T-helper 2 cell (primary cell): ENCODE results near the gene KEAP1.
"Not testable (repeated sequence)": the region's sequence is repeated elsewhere in the genome, so short reads cannot be mapped to it uniquely, and the experiment has no call there.

ENCODE experiments used
- DNase-seq, 5 experiments: peaks; one replicate each; pipeline versions ENCODE4 v3.0.0 to v3.0.0-alpha.2; 2012 to 2022

The KEAP1 gene

DNA sequence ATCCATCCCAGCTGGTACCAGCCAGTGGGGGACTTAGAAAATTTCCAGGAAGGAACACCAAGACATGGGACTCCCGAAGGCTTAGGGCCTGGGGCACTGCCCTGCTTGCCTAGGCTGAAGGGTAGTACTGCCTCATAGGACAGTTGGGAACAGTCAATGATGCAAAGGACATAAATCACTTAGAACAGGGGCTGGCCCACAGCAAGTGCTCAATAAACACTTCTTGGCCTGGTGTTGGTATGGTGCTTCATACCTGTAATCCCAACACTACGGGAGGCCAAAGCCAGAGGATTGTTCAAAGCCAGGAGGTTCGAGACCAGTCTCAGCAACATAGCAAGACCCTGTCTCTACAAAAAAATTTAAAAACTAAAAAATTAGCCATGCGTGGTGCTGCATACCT is 5.8 kb downstream of the KEAP1 start:
- no peak for DNase-seq

DNA sequence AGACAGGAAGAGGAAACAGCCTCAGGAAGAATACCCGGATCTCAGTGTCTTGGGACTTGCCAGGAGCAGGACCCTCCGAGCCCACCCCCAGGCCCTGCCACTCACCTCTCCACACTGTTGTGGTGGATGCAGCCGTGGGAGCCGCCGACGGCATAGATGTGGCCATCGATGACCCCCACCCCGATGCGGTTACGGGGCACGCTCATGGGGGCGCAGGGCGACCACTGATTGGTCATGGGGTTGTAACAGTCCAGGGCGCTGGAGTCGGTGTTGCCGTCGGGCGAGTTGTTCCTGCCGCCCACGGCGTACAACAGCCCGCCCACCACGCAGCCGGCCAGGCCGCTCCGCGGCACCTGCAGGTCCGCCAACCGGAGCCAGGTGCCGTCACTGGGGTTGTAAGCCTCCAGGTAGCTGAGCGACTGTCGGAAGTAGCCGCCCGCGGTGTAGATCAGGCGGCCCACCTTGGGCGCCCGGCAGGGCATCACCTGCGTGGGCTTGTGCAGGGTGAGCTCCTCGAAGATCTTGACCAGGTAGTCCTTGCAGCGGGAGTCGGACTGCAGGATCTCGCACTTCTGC is 11.6 kb downstream of the KEAP1 start:
- no peak for DNase-seq

DNA sequence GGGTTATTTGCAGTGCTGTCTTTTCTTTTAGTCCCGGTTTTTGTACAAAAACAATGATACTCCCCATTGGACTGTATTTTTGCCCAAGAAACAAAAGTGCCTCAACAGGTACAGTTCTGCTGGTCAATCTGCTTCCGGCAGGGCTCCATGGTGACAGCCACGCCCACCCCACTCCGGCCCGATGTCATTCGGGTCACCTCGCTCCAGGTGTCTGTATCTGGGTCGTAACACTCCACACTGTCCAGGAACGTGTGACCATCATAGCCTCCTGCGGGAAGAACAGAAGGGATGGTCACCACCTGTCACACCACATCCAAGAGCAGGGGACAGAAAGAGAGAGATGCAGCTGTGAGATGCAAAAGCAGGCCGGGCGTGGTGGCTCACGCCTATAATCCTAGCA is 16.6 kb downstream of the KEAP1 start:
- no peak for DNase-seq

DNA sequence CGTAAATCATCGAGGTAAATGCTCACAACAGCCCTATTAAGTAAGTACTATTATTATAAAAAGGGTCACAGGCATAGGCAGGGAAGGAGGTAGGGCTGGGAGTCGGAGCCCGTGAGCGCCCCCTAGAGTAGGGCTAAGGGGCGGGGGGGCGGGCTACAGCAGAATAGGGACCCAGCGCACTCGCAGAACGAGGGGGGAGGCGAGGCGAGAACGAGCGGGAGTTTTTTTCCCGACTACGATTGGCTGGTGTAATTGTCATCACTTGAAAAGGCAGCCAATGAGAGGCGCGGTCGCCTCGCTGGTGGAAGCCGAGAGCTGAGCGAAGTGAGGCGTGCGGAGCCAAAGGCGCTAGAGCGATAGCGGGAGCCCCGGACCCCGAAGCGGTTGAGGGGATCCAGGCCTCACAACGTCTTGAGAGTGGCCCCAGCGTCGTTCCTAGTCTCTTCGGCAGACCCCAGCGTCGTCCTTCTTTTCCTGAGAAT is 24.2 kb downstream of the KEAP1 start:
- DNase-seq, result peak; percentile 76 to 95 (median 82)

DNA sequence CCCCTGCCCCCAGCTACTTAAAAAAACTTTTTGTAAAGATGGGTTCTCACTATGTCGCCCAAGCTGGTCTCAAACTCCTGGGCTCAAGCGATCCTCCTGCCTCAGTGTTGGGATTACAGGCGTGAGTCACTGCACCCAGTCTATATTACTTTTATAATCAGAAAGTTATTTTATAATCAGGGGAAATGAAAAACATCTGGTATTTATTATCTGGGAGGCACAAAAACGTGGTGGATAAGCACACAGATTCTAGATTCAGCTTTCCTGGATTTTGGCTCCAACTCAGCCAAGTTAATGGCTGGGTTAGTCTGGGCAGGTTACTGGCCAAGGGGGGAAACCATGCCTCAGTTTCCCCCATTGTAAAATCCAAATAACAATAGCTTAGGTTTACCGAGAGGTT is 24.7 kb downstream of the KEAP1 start:
- no peak for DNase-seq

DNA sequence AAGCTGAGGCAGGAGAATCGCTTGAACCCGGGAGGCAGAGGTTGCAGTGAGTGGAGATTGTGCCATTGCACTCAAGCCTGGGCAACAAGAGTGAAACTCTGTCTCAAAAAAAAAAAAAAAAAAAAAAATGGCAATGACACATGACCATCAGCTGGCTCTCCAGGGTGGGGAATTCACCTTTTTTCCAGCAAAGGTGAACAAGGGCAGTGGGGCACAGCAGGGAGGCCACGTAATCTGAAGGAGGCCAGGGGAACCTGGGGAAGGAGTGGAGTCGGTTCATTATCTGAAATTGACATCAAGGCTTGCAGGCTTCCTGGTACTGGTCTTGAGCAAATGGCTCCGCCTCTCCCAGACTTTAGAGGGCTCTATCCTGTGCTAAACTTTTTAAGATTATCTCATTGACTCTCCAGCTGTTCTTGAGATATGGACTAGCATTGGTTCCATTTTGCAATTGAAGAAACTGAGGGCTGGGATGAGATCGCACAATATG is 28.1 kb downstream of the KEAP1 start:
- no peak for DNase-seq

DNA sequence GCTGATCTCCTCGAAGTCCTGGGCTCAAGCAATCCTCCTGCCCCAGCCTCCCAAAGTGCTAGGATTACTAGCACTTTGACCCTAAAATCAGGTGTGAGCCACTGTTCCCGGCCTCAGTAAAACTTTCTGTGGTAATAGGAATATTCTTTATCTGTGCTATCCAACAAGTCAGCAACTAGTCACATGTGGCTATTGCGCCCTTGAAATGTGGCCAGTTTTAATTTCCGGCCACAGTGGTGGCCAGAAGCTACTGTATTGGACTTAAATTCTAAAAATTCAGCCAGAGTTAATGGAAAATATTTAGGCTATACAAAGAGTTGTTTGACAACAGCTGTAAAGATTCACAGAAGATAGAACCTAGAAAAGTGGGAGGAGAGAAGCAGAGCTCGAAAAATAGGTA is 30.0 kb downstream of the KEAP1 start:
- DNase-seq, result no peak

DNA sequence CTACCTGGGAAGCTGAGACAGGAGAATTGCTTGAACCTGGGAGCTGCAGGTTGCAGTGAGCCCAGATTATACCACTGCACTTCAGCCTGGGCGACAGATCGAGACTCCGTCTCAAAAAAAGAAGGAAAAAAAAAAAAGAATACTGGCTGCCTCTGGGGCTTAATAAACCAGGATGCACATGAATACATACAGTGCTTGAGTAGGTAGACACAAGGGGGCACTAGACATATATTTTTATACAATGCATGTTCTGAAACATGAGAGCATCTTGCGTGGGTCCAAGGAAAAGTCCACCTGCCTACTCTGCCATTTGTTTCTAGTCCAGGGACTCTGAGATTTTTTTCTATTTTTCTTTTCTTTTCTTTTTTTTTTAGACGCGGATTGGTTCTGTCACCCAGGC is 31.2 kb downstream of the KEAP1 start:
- peak in 1 of 5 experiments; percentile 60 for DNase-seq

DNA sequence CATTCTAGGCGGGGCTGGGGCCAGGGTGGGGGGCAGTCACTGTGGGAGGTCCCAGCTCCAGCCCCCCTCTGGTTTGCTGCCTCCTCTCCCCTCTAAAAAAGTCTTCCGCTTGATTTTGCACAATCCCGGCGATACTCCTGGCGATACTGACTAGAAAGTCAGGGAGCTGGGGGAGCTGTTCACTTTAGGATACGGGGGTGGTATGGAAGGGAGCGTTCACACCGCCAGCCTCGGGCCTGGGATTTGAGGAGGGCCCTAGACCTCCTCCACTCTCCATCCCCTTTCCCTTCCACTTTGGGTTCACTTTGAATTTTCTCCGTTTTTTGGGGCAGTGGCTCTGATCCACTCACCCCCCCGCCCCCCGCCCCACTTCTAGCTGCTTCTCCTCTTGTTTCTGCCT is 35.0 kb downstream of the KEAP1 start:
- no peak for DNase-seq

DNA sequence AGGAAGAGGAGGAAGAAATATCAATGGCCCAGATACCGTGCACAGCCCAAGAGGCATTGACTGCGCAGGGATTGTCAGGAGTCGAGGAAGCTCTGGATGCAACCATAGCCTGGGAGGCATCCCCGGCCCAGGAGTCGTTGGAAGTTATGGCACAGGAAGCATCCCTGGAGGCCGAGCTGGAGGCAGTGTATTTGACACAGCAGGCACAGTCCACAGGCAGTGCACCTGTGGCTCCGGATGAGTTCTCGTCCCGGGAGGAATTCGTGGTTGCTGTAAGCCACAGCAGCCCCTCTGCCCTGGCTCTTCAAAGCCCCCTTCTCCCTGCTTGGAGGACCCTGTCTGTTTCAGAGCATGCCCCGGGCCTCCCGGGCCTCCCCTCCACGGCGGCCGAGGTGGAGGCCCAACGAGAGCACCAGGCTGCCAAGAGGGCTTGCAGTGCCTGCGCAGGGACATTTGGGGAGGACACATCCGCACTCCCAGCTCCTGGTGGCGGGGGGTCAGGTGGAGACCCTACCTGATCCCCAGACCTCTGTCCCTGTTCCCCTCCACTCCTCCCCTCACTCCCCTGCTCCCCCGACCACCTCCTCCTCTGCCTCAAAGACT is 36.0 kb downstream of the KEAP1 start:
- DNase-seq, result no peak

DNA sequence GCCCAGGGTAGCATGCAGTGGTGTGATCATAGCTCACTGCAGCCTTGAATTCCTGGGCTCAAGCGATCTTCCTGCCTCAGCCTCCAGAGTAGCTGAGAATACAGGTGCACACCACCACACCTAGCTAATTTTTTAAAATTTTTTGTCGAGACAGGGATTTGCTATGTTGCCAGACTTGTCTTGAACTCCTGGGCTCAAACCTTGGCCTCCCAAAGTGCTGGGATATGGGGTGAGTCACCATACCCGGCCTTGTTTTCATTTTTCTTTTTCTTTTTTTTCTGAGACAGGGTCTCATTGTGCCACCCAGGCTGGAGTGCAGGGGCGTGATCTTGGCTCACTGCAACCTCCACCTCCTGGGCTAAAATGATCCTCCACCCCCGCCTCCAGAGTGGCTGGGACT is 38.7 kb downstream of the KEAP1 start:
- no peak for DNase-seq

DNA sequence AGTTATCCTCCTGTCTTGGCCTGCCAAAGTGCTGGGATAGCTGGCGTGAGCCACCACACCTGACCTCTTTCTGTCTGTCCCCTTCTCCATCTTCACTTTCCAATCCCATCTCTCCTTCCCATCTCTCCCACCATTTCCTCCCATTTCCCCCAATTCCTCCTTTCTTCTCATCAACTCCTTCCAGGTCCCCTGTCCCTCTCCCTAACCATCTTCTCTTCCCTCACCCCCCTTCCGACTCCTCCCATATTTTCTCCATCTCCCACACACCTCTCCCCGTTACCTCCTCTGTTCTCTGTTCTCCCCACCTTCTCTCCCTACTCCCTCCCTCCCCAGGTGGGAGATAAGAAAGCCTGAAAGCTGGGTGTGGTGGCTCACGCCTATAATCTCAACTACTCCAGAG is 40.6 kb downstream of the KEAP1 start:
- no peak for DNase-seq

DNA sequence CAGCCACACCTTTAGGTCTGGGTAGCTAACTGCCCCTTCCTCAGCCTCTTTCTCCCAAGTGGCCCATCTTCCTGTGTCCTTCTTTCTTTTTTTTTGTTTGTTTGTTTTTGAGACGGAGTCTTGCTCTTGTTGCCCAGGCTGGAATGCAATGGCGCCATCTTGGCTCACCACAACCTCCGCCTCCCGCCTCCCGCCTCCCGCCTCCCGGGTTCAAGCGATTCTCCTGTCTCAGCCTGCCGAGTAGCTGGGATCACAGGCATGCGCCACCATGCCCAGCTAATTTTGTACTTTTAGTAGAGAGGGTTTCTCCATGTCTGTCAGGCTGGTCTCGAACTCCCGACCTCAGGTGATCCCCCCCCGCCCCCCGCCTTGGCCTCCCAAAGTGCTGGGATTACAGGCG is 41.1 kb downstream of the KEAP1 start:
- not testable (repeated sequence) for DNase-seq

DNA sequence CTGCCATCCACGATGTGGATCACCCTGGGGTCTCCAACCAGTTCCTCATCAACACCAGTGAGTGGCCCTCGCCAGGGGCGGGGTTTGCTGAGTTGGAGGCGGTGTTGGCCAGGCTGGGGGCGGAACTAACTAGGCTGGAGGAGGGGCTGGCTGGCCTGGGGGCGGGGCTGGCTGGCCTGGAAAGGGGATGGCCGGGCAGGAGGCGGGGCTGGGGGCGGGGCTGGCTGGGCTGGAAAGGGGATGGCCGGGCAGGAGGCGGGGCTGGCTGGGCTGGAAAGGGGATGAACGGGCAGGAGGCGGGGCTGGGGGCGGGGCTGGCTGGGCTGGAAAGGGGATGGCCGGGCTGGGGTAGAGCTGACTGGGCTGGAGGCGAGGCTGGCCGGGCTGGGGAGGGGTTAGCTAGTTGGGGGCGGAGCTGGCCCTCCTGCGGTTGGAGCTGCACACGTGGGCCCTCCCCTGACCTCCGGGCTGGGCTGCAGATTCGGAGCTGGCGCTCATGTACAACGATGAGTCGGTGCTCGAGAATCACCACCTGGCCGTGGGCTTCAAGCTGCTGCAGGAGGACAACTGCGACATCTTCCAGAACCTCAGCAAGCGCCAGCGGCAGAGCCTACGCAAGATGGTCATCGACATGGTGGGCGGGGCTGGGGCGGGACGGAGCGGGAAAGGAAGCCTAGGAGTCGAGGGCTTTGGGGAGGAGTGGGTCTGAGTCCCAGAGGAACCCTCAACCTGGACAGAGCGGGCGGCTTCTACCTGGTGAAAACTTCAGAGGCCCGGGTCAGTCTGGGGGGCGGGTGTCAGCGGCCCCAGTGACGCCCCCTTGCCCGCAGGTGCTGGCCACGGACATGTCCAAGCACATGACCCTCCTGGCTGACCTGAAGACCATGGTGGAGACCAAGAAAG is 41.9 kb downstream of the KEAP1 start:
- DNase-seq, result peak; percentile 78 to 88 (median 84)

DNA sequence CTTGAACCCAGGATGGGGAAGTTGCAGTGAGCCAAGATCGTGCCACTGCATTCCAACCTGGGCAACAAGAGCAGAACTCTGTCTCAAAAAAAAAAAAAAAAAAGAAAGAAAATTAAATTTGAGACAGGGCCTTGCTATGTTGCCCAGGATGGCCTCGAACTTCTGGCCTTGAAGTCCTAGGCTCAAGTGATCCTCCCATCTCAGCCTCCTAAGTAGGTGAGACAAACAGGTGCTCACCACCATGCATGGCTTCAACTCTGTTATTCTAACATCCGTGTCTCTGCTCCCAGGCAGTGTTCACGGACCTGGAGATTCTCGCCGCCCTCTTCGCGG is 42.5 kb downstream of the KEAP1 start:
- DNase-seq, result no peak

DNA sequence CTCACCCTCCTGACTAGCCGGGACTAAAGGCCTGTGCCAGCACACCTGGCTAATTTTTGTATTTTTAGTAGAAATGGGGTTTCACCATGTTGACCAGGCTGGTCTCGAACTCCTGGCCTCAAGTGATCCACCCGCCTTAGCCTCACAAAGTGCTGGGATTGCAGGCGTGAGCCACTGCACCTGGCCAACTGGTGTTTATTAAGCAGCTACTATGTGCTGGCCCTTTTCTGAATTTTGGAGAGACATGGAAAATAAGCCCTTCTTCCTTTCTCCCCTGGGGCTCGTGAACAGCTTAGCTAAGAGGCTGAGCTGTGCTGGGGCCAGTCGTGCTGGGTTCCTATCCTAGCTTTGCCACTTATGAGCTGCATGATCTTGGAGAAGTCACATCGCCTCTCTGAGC is 44.4 kb downstream of the KEAP1 start:
- not testable (repeated sequence) for DNase-seq

DNA sequence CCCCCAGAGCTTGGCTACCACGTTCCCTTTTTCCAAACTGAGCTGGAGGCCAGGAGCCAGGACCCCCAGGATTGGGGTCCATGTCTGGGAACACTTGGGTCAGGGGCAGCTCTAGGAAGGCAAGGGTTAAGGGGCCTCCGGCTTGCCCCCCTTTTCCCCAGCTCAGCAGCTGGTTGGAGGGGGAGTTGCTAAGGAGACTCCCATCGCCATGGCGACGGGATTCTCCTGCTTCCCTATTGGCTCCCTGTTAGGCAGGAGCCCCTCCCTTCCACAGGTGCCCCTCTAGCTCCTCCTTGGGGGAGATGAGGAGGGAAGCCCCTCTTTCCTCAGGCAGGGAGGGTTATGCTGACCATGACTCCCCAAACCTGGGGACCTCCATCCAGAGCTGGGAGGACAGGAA is 48.9 kb downstream of the KEAP1 start:
- no peak for DNase-seq

DNA sequence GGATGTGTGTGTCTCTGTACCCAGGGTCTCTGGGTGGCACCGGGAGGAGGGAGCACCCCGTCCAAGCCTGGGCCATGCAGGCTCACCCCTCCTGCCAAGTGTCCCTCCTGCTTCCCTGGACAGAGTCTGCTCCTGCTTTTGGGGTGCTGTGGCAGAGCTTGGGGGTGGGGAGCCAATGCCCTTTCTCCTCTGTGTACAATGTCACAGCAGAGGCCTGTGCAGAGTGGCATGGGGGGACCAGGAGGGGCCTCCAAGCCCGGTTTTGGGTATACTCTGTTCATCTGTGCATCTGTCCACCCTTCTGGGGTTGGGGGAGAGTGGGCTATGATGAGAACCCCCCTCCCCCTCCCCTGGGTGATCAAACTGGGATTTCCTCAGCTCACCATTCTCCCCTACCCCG is 49.3 kb downstream of the KEAP1 start:
- no peak for DNase-seq

DNA sequence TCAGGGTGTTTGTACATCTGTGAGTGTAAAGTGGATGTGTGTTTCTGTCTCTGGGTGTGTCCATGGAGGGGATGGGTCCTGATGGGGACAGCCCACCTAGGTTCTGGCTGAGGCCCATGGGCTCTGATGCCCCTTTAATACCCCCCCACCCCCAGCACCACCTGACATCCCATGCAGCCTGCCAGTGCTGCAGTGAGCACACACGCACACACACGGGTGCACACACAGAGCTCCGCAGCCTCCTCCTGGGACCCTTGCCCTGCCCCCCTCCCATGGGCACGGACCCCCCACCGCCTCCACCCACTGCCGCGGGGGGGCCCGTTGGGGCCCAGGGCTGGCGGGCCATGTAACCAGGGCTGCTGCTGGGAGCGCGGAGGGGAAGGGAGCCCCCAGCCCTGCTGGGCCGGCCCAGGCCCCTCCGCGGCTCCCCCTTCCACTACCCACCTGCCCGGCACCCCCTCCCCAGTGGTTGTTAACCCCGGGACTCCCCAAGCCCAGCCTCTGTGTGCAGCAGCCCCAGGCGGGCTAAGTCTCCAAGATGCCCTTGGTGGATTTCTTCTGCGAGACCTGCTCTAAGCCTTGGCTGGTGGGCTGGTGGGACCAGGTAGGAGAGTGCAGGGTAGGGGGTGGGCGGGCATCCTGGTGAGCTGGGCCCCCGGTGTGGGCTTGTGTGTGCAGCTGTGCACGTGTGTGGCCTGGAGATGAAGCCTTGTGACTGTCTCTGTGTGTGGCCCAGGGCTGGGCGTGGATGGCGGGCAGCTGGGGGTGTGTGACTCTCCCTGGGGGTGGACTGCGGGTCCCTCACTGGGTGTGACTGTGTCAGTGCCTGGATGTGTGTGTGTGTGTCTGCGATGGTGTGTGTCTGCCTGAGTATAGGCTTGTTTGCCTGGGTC is 50.2 kb downstream of the KEAP1 start:
- DNase-seq, result no peak

DNA sequence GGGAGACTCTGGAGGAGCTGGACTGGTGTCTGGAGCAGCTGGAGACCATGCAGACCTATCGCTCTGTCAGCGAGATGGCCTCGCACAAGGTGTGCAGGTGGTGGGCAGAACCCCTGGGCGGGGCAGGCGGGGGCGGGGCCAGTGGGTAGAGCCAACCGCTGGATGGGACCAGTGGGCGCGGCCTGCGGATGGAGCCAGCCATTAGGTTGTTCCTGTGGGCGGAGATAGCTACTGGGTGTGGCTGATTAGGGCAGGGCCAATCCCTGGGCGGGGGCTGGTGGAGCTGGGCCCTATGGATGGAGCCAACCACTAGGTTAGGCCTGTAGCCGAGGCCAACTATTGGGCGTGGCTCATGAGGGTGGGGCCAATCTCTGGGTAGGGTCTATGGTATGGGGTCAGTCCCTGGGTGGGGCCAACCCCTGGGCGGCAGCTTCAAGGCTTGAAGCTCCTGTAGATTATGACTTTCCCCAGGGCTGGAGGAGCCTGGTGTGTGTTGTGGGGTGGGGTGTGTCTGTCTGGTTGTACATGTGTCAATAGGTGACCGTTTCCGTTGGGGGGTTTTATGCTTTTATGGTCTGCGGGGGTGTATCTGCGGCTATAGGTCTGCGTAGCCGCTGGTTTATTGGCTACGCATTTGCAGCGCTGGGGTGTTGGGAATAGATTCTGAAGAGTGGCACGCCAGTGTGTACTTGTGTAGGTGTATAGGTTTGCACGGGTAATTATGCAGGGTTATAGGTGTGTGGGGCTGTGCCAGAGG is 52.1 kb downstream of the KEAP1 start:
- DNase-seq, result no peak

DNA sequence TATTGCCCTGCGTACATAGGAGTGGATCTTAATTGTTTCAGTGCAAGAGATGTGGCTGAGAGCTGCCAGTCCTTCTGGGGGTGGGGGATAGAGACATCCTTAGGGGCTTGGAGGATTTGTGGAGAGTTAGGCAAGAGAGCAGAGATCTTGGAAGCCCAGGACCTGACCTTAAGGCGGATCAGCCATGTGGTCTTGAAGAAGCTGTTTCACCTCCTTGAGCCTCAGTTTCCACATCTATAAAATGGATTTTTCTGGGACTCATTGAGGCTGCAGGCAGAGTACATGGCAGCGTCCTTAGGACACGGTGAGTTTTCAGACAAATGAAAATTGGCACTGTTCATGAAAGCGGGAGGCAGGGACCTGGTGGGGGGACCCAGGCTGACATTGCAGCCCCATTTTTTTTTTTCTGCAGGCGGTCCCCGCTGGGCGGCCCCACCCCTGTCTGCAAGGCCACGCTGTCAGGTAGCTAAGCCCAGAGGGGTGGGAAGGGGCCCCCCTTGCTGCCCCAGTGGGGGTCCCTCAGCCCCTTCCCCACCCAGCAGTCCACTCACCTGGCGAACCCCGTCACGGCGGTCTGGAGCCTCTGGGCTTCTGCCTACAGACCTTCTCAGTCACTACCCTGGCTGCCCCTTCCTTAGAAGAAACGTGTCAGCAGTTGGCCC is 52.8 kb downstream of the KEAP1 start:
- no peak for DNase-seq

DNA sequence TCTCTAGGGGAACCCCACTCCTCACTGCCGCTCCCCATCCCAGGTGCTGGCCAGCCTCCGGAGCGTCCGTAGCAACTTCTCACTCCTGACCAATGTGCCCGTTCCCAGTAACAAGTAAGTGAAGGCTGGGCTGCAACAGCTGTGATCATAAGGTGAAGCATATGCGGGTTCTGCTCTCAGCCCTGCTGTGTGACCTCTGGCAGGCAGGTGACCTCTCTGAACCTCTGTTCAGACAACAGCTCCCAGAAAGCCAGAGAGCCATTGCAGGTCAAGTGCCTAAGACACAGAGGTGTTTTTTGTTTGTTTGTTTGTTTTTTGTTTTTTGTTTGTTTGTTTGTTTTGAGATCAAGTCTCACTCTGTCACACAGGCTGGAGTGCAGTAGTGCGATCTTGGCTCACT is 54.1 kb downstream of the KEAP1 start:
- DNase-seq, result no peak
